Activated naive CD8-positive, alpha-beta T cell treated with anti-CD3 and anti-CD28 coated beads, Interleukin-2, amount 50 U/mL, for 24 hours (primary cell): ENCODE results near the gene TXNRD3.

Experiments
- ATAC-seq: fragments of 150-1000 bp; cut with Tn5 transposase; one replicate; pipeline ENCODE4 v1.10.0; 2021
- DNase-seq: peaks from one replicate; pipeline ENCODE4 v3.0.0; 2021
- H3K27ac Mint-ChIP-seq: one replicate; pipeline ENCODE4 v1.8.0; 2021; ENCODE audit warnings: mild to moderate bottlenecking, mixed read lengths
- H3K27me3 Mint-ChIP-seq: one replicate; pipeline ENCODE4 v1.8.0; 2021; ENCODE audit warnings: mixed read lengths
- H3K36me3 Mint-ChIP-seq: one replicate; pipeline ENCODE4 v1.8.0; 2021; ENCODE audit warnings: low read depth, mixed read lengths
- H3K4me1 Mint-ChIP-seq: one replicate; pipeline ENCODE4 v1.8.0; 2021; ENCODE audit warnings: mixed read lengths
- H3K4me3 Mint-ChIP-seq: one replicate; pipeline ENCODE4 v1.8.0; 2021; ENCODE audit warnings: mild to moderate bottlenecking, moderate library complexity, mixed read lengths
- H3K9me3 Mint-ChIP-seq: one replicate; pipeline ENCODE4 v1.8.0; 2021; ENCODE audit warnings: mixed read lengths

The TXNRD3 gene

DNA sequence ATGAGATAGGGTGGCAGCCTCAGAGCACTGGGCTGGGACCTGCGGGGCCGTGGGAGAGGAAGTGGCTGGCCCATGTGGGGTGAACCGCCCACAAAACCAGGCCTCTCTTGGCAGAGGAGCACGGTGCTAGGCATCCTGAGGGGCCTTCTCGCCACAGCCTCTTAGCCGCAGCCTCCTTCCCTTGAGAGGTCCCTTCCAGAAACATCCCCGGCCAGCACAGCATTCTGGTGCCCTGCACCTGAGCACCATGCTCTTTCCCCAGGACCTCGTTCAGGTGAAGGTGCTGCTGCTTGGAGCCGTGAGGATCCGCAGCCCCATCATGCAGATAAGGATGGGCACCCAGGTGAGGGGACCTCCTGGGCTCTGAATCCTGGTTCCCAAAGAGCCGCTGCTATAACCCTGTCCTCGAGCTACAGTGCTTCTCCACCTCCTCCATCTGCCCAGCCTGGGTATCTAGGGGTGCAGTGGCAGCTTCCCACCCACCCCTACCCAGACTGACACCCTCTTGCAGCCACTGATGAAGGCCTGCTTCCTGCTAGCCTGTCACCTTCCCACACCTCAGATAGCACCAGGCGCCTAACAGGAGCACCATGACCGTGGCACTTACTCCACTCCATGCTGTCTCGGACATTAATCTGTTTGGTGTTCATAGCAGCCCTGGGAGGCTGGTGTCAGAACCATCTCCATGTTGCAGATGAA, 11.2 kb upstream of the TXNRD3 start:
- ATAC-seq: no peak
- H3K4me3 Mint-ChIP-seq: no peak overlapping the region
- no peak for DNase-seq
- H3K36me3 Mint-ChIP-seq: peaks cover 2% of the 10 kb centered on the region
- peaks cover 6% of the 10 kb centered on the region for H3K9me3 Mint-ChIP-seq
- no peaks in the 10 kb centered on the region for H3K4me1 Mint-ChIP-seq
- peaks cover 4% of the 10 kb centered on the region for H3K27me3 Mint-ChIP-seq
- no peak overlapping the region for H3K27ac Mint-ChIP-seq

DNA sequence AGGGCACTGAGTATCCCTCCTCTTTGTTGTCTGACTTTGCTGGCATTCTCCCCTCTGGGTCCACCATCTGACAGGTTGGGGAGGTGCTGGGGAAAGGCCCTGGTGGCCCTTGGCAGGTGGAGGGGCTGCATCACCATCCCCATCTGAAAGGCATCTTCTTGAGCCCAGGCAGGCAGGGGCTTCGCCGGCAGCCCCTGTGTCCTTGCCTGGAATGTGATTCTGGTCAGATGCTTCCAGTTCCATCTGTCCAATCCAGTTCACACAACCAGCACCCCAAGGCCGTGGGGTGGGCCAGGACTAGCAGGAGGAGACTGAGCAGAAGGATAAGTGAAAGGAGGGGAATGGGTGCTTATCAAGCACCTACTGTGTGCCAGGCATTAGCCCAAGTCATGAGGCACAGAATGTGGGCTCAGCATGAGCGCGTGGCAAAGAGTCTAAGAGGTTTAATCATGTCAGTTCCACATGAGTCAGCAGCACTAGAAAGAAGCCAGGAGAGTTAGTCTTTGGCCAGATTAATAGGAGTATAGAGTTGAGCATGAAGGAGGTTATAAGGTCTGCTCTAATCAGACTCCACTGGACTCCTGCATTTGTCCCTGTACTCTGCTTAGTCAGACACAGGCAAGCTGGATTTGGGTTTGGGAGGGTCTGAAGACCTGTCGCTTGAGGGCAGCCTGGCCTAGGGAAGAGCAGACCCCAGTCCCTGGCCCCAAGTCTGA, 10.5 kb upstream of the TXNRD3 start:
- ATAC-seq: no peak
- H3K4me3 Mint-ChIP-seq: no peak overlapping the region
- no peak overlapping the region for H3K27ac Mint-ChIP-seq
- H3K4me1 Mint-ChIP-seq: no peaks in the 10 kb centered on the region
- H3K9me3 Mint-ChIP-seq: no peaks in the 10 kb centered on the region
- no peaks in the 10 kb centered on the region for H3K36me3 Mint-ChIP-seq
- no peak for DNase-seq
- peaks cover 9% of the 10 kb centered on the region for H3K27me3 Mint-ChIP-seq

DNA sequence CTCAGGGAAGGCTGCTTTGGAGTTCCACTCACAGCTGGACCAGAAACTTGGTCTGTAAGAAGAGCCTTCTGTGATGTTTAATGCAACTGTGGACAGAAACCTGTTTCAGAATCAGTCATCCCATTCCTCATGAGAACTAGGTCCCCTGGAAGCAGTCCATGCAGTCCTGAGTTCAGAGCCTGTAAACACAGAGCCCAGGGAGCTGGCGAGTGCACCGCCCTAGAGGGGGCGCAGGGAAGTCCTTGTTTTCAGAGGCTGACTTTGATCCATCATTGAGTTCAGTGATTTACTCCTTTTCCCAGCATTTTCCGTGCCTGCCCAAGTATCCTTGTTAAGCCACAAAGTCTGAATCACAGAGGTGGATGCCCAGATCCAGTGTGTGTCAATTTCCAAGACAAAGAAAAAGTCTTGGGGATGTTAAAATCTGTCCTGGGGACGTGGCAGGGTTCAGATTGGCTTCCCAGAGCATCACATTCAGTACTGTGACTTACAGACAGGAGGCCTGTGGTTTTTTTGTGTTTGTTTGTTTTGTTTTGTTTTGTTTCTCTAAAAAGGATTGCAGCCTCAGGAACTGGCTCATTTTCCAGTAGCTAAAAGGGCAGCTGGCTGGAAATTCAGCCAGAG, 9.8 kb upstream of the TXNRD3 start:
- peaks cover 9% of the 10 kb centered on the region for H3K27me3 Mint-ChIP-seq
- H3K36me3 Mint-ChIP-seq: no peaks in the 10 kb centered on the region
- H3K27ac Mint-ChIP-seq: no peak overlapping the region
- no peak for ATAC-seq
- no peaks in the 10 kb centered on the region for H3K9me3 Mint-ChIP-seq
- H3K4me1 Mint-ChIP-seq: no peaks in the 10 kb centered on the region
- DNase-seq: no peak
- no peak overlapping the region for H3K4me3 Mint-ChIP-seq

DNA sequence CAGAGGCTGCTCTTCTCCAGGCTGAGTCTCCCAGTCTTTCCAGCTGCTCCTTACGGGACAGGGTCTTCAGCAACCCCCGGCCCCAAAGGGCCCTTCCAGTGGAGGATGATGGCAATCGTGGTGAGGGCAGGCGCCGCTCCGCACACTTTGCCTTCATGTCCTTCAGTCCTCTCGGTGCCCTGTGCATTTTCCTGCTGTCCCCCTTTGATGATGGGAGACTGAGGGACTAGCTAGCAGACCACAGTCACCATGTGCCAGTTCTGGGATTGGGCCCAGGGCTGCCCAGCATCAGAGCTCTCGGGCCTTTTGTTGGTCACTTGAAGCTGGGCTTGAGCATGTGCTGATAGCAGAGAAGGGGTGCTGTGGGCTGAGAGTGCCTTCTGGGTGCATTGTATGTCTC, 8.8 kb upstream of the TXNRD3 start:
- DNase-seq: no peak
- peaks cover 9% of the 10 kb centered on the region for H3K27me3 Mint-ChIP-seq

DNA sequence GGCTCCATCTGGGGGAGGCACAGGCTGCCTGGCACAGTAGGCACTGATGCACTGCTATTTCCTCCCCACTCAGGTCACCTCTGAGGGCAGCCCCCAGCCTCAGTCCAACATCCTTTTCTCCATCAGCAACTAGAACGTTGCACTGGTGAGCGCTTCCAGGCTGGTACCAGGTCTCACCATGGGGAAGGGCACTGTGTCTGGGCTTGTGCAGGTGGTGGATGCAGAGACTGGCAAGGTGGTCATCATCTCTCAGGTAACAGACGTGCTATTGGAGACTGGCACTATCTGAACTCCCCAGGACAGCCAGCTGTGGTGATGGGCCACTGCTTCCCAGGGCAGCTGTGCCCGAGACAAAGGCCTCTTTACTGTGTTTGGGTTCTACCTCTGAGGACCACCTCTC, 8.3 kb upstream of the TXNRD3 start:
- peaks cover 9% of the 10 kb centered on the region for H3K27me3 Mint-ChIP-seq
- no peak overlapping the region for H3K4me3 Mint-ChIP-seq
- H3K36me3 Mint-ChIP-seq: no peaks in the 10 kb centered on the region
- ATAC-seq: no peak
- no peak for DNase-seq
- no peak overlapping the region for H3K27ac Mint-ChIP-seq
- no peaks in the 10 kb centered on the region for H3K9me3 Mint-ChIP-seq
- H3K4me1 Mint-ChIP-seq: no peaks in the 10 kb centered on the region

More for the DNA sequence above, 8.8 kb upstream of the TXNRD3 start:
- Mint-ChIP-seq H3K36me3 (no peaks in the 10 kb centered on the region), H3K4me1 (no peaks in the 10 kb centered on the region), H3K27ac (no peak overlapping the region), H3K4me3 (no peak overlapping the region), H3K9me3 (no peaks in the 10 kb centered on the region)
- ATAC-seq: no peak

DNA sequence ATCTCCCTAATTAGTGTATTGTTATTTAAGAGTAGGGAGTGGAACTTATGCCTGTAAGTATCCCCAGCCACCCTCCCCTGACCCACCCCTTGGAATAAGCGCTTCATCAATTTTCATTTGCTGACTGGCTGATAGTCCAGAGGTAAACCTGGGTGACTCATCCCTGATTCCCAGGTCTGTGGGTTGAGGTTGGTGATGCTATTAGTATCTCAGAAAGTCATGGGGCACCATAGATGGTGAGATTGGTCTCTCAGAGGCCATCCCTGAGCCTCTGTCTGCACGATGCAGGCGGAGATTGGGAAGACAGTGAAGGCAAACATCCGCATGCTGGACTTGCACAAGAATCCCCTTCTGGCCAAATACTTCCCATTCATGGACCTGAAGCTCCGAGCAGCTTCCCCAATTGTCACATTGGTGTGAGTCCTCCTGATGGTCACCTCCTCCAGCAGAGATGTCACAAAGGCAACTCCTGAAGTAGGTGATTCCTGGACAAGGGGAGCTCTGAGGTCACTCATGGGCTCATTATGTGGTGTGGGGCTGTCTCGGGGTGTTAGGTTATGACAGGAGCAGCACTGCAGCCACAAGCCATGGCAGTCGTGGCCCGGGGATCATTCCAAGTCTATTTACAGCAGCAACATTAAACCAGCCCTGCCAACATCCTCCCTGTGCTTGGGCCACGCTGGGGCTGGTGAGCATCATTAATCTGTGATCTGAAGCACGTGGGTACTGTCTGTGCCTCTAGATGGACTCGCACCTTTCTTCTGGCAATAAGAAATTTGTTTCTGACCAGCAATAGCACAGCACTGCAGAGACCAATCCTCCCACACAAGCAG, 6.8 kb upstream of the TXNRD3 start:
- Mint-ChIP-seq H3K36me3 (no peaks in the 10 kb centered on the region), H3K9me3 (no peaks in the 10 kb centered on the region), H3K27me3 (peaks cover 9% of the 10 kb centered on the region), H3K27ac (no peak overlapping the region), H3K4me3 (no peak overlapping the region), H3K4me1 (no peaks in the 10 kb centered on the region)
- DNase-seq (no peak), ATAC-seq (no peak)

DNA sequence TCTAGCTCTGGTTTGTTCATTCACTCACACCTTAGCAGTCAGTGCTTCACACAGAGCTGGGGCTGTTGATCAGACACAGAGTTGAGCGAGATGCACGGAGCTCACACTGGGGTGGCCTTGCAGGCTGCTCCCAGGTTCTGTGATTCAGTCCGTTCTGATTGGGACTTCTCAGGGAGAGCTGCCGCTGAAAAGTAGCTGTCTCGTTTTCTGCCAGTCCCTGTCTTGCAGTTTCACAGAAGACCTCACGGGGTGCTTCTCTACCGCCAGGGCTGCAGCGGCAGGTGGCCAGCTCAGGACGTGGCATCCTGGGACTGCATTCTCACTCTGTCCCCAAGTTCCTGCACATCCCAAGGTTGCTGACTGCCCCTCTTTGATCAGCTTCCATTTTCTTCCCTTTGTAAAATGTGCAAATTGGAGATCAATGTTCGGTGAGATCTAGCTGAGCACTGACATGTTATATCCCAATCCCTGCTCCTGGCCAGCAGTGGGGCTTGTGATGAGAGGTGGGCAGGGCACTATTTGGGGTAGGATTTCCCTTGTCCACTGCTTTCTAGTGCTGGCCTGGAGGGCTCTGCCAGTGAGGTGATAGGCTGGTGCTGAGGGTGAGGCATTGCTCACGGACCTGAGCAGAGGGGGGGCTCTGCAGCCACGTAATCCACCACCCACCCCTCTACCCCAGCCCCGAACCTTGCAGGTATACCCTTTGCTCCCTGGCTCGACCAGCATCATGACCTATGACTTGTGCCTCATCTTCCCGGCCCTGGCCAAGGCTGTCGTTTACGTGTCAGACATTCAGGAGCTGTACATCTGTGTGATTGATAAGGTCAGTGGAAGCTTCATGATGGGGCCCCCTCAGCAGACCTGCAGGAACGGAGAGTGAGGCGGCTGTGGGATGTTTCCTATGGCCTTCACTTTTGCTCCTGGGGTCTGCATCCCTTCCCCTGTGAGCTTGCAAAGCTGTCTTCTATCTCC, 5.3 kb upstream of the TXNRD3 start:
- Mint-ChIP-seq H3K27ac (no peak overlapping the region), H3K9me3 (no peaks in the 10 kb centered on the region), H3K4me1 (peaks cover 2% of the 10 kb centered on the region), H3K4me3 (no peak overlapping the region), H3K27me3 (peaks cover 9% of the 10 kb centered on the region), H3K36me3 (no peaks in the 10 kb centered on the region)
- ATAC-seq (no peak), DNase-seq (no peak)

DNA sequence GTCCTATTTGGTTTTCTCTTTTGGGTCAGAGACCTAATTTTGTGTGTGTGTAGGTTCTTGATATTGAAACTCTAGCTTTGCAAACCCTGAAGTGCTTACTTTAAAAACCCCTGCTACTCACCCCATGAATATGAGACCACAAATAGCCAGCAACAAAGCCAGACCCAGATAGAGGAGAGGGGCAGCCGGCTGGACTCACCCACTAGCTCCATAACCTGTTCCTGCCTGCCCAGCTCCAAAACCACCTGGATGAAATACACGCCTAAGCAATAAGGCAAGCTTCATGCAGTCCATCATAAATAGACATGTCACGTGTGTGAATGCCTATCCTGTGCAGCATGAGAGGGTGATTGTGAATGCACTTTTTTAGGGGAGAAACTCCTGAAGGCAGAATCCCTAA, 3.7 kb upstream of the TXNRD3 start:
- no peak overlapping the region for H3K27ac Mint-ChIP-seq
- no peak overlapping the region for H3K4me3 Mint-ChIP-seq
- DNase-seq: no peak
- H3K9me3 Mint-ChIP-seq: no peaks in the 10 kb centered on the region
- H3K4me1 Mint-ChIP-seq: peaks cover 8% of the 10 kb centered on the region
- no peaks in the 10 kb centered on the region for H3K36me3 Mint-ChIP-seq
- no peak for ATAC-seq
- H3K27me3 Mint-ChIP-seq: peaks cover 9% of the 10 kb centered on the region

DNA sequence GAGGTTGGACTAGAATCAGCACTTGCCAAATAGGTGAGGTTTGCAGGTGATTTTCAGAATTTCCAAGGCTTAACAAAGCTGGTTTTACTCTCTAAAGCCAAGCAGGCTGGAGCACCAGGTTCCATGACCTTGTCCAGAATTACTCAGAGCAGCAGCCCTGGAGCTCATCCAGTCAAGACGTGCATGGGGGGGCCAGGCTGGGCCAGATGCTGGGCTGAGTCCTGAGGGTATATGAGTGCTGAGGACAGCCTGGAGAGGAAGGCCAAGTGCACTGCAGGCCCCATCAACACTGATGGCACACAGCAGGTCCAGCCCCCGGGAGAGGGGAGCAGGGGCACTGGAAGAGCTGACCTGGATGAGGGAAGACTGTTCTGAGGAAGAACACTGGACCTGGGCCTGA, 3.0 kb upstream of the TXNRD3 start:
- H3K27me3 Mint-ChIP-seq: peaks cover 9% of the 10 kb centered on the region
- no peak overlapping the region for H3K4me3 Mint-ChIP-seq
- no peak for ATAC-seq
- H3K4me1 Mint-ChIP-seq: peaks cover 8% of the 10 kb centered on the region
- no peaks in the 10 kb centered on the region for H3K9me3 Mint-ChIP-seq
- H3K27ac Mint-ChIP-seq: no peak overlapping the region
- H3K36me3 Mint-ChIP-seq: no peaks in the 10 kb centered on the region
- no peak for DNase-seq

DNA sequence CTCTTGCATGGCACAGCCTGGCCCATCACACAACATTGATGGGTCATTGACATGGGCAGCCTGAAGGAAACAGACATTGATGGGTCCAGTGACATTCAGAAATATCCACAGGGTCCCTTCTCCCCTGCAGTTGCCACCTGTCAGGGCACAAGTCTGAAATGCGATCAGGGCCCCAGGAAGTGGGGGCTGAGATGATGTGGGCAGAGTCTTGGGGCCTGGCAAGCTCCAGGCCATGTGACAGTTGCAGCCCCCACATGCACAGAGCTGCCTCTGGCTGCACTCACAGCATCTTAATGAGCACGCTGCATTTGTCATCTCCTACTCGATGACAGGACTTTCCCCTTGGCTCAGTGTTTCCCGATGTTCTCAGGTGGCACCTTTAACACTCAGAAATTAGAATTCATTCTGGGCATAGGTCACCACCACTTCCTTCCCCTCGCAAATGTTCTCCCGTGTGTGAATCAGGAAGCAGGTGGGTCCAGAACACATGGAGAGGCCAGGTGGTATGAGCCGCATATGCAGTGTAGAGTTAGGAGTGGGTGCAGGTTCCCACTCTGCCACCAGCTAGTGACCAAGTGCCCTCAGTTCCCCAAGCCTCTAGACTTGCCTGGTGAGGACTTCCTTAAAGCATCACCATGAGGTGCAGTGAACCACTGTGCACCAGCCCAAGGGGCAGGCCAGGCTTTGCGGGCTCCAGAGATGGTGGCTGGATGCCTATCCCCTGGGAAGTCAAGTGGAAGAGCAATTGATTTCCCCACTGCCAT, 1.6 kb upstream of the TXNRD3 start:
- peaks cover 7% of the 10 kb centered on the region for H3K27me3 Mint-ChIP-seq
- no peaks in the 10 kb centered on the region for H3K36me3 Mint-ChIP-seq
- H3K27ac Mint-ChIP-seq: no peak overlapping the region
- peaks cover 8% of the 10 kb centered on the region for H3K4me1 Mint-ChIP-seq
- H3K9me3 Mint-ChIP-seq: no peaks in the 10 kb centered on the region
- no peak overlapping the region for H3K4me3 Mint-ChIP-seq
- DNase-seq (no peak), ATAC-seq (no peak)

DNA sequence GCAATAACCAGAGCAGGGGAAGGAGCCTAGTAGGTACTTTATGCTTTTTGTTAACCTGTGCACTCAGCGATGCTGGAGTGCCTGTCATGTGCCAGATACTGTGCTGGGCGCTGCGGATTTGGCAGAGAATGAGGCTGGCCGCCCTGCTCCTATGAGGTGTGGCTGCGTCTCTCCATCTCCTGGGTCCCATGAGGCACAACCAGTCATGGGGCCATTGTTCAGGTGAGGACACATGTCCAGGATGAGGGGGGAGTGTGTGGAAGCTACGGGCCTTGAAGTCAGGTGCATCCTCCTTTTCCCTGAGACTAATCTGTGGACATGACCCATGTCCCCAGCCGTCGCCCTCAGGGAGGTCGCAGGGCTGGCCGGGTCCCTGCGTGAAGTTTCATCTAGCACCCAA, 963 bp upstream of the TXNRD3 start:
- Mint-ChIP-seq H3K36me3 (no peaks in the 10 kb centered on the region), H3K4me3 (no peak overlapping the region), H3K4me1 (peaks cover 8% of the 10 kb centered on the region), H3K9me3 (no peaks in the 10 kb centered on the region), H3K27me3 (peaks cover 2% of the 10 kb centered on the region), H3K27ac (no peak overlapping the region)
- ATAC-seq (no peak), DNase-seq (no peak)

DNA sequence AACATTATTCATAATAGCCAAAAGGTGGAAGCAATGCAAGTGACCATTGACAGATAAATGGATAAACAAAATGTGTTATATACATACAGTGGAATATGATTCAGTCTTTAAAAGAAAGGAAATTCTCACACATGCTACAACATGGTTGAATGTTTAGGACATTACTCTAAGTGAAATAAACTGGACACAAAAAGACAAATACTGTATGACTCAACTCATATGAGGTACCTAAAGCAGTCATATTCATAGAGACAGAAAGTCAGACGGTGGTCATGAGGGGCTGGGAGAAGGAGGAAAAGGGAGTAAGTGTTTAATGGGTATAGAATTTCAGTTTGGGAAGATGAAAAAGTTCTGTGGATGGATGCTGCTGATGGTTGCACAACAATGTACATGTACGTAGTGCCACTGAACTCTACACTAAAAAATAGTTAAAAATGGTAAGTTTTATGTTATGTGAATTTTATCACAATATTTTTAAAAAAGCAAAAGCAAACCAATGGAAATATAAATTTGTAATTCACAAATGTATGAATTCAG, 5.3 kb downstream of the TXNRD3 start:
- no peaks in the 10 kb centered on the region for H3K27me3 Mint-ChIP-seq
- H3K9me3 Mint-ChIP-seq: no peaks in the 10 kb centered on the region
- H3K4me1 Mint-ChIP-seq: peaks cover 4% of the 10 kb centered on the region
- H3K27ac Mint-ChIP-seq: no peak overlapping the region
- ATAC-seq (no peak), DNase-seq (no peak)
- H3K4me3 Mint-ChIP-seq: no peak overlapping the region
- H3K36me3 Mint-ChIP-seq: no peaks in the 10 kb centered on the region

DNA sequence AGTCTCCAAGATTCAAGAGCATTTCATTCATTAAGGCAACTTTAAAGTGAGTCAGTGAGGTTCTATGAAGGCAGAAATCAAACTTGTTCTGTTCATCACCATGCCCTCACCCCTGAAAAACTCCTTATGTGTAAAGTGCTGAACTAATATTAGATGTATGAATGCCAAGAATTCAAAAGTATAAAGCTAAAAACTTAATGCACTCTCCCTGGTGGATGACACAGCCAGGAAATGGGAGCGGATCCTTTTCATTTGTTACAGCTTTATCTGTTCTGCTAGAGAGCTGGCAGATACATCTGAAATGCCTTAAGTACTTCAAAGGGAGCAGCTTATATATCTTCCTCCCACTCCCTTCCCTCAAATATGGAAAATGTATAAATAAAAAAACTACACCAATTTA, 8.2 kb downstream of the TXNRD3 start:
- Mint-ChIP-seq H3K4me3 (no peak overlapping the region), H3K36me3 (peaks cover 5% of the 10 kb centered on the region), H3K27me3 (no peaks in the 10 kb centered on the region), H3K27ac (no peak overlapping the region), H3K9me3 (no peaks in the 10 kb centered on the region), H3K4me1 (no peaks in the 10 kb centered on the region)
- no peak for ATAC-seq
- no peak for DNase-seq
